BE2C (cell line): ENCODE results near the gene IRGQ.
"Not testable (repeated sequence)": the region's sequence is repeated elsewhere in the genome, so short reads cannot be mapped to it uniquely, and the experiment has no call there.

Source experiments
- DNase-seq: peaks from one replicate; pipeline ENCODE4 v3.0.0-alpha.2; 2020
- H3K27me3 ChIP-seq: fragments of 250-450 bp; sonication (Bioruptor Pico); 2 replicates; pipeline ENCODE4 v1.5.1; 2020; ENCODE audit warnings: mild to moderate bottlenecking
- H3K36me3 ChIP-seq: fragments of 250-450 bp; sonication (Bioruptor Pico); 2 replicates; pipeline ENCODE4 v1.5.1; 2020; ENCODE audit warnings: mild to moderate bottlenecking
- H3K4me1 ChIP-seq: fragments of 250-450 bp; sonication (Bioruptor Pico); 2 replicates; pipeline ENCODE4 v1.5.1; 2020
- H3K4me3 ChIP-seq: 2 replicates; pipeline ENCODE4 v1.5.1; 2011; ENCODE audit warnings: low read depth, low read length
- H3K9me3 ChIP-seq: fragments of 250-450 bp; sonication (Bioruptor Pico); 2 replicates; pipeline ENCODE4 v1.5.1; 2020
- CTCF ChIP-seq: IDR thresholded peaks from 2 replicates; pipeline ENCODE4 v1.5.1; 2012; ENCODE audit warnings: mild to moderate bottlenecking, low read depth, low read length

The IRGQ gene

GRCh38 chr19:43605875-43606568 lies 10.1 kb upstream of the IRGQ start:
- TF ChIP-seq CTCF, result no peak
- H3K4me1 ChIP-seq, result no peaks in the 10 kb centered on the region
- H3K27me3 ChIP-seq, result no peaks in the 10 kb centered on the region
- no peak overlapping the region for H3K4me3 ChIP-seq
- H3K36me3 ChIP-seq, result peaks cover 25% of the 10 kb centered on the region
- DNase-seq, result no peak
- no peaks in the 10 kb centered on the region for H3K9me3 ChIP-seq

GRCh38 chr19:43600326-43600725 lies 4.4 kb upstream of the IRGQ start:
- not testable (repeated sequence) for DNase-seq, H3K4me3 ChIP-seq, H3K9me3 ChIP-seq, H3K27me3 ChIP-seq, H3K4me1 ChIP-seq
- H3K36me3 ChIP-seq, result peaks cover 10% of the 10 kb centered on the region; the same call in 1 of the 2 replicates

GRCh38 chr19:43599635-43600295 lies 3.8 kb upstream of the IRGQ start:
- no peak for DNase-seq
- peaks cover 10% of the 10 kb centered on the region; the same call in 1 of the 2 replicates for H3K36me3 ChIP-seq
- TF ChIP-seq CTCF, result no peak
- H3K27me3 ChIP-seq, result no peaks in the 10 kb centered on the region
- no peaks in the 10 kb centered on the region for H3K4me1 ChIP-seq
- no peaks in the 10 kb centered on the region for H3K9me3 ChIP-seq
- H3K4me3 ChIP-seq, result no peak overlapping the region

- no peaks in the 10 kb centered on the region for H3K9me3 ChIP-seq
- no peak overlapping the region for H3K4me3 ChIP-seq
- H3K4me1 ChIP-seq, result no peaks in the 10 kb centered on the region
- TF ChIP-seq CTCF, result no peak
- DNase-seq, result no peak
- H3K36me3 ChIP-seq, result peaks cover 13% of the 10 kb centered on the region; the same call in 1 of the 2 replicates
- H3K27me3 ChIP-seq, result no peaks in the 10 kb centered on the region
These were observed 2.7 kb upstream of the IRGQ start for GRCh38 chr19:43598445-43599240.

- Histone ChIP-seq H3K36me3 (peaks cover 11% of the 10 kb centered on the region; the same call in 1 of the 2 replicates), H3K4me1 (no peaks in the 10 kb centered on the region), H3K27me3 (no peaks in the 10 kb centered on the region), H3K9me3 (no peaks in the 10 kb centered on the region), H3K4me3 (peak overlapping the region; percentile 70)
- no peak for DNase-seq
- TF ChIP-seq CTCF, result no peak
These were observed 1.9 kb upstream of the IRGQ start for GRCh38 chr19:43597876-43598275.

- Histone ChIP-seq H3K9me3 (no peaks in the 10 kb centered on the region), H3K27me3 (no peaks in the 10 kb centered on the region), H3K36me3 (peaks cover 13% of the 10 kb centered on the region; the same call in 1 of the 2 replicates), H3K4me1 (no peaks in the 10 kb centered on the region), H3K4me3 (peak overlapping the region; percentile 70)
- DNase-seq, result no peak
- TF ChIP-seq CTCF, result no peak
These were observed 1.0 kb upstream of the IRGQ start for GRCh38 chr19:43596842-43597461.
